GM23248 (cell line): ENCODE results near the gene SOX6.

Experiments
- EZH2 ChIP-seq: fragments of 200-600 bp; sonication (generic); IDR thresholded peaks from 2 replicates; pipeline ENCODE4 v1.6.1; 2018; ENCODE audit warnings: antibody characterized with exemption, mild to moderate bottlenecking; ENCODE audit not compliant: insufficient read depth, poor library complexity, severe bottlenecking
- EZH2phosphoT487 ChIP-seq: fragments of 200-600 bp; sonication (generic); IDR thresholded peaks from 2 replicates; pipeline ENCODE4 v1.6.1; 2018; ENCODE audit warnings: antibody characterized with exemption, moderate library complexity, mild to moderate bottlenecking, low read depth; ENCODE audit not compliant: insufficient read depth

DNA sequence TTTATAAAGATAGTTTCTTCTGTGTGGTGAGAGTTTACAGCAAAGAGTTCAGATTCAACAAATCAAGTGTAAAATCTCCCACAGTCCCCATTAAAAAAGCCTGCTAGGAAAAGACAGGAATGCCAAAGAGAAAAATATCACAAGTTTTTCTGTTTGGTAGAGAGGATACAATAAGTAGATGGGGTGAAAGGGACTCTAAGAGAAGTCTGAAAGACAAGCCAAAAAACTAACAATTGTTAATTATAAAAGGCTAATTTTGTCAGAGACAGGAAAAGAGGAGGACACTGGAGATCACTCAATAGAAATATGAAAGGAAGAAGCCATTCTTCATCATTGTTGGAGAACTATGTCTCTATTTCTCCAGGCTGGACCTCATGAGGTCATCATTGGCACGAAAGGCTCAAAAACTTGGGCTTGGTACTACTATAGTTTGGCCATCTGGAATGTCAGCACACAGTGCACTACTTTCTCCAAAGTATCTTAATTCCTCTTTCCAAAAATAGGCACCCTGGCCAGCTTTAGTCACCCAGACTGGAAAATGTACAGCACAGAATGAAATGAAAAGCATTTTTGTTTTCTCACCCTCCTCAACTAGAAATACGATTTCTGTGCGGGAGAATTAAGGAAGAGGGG is 531 bp upstream of the SOX6 start:
- TF ChIP-seq EZH2phosphoT487 (no peak), EZH2 (no peak)
